Suprapubic skin (tissue), 4 donors: ENCODE results near the gene GRPEL2. TPM values are rescaled to one million over a fixed set of nuclear protein-coding genes. Genes with fewer than 3 reads are reported as not detected.
A peak's percentile ranks its signal among the peaks of the same experiment; 100 is the strongest.

Source experiments
- DNase-seq, 2 donors: peaks; one replicate each; pipeline ENCODE4 v3.0.0-alpha.2; 2019; ENCODE audit warnings: low spot score in 2 of 2
- H3K27ac ChIP-seq: fragments of 200-600 bp; sonication (generic); one replicate; pipeline ENCODE4 v1.5.1; 2019
- H3K27me3 ChIP-seq: fragments of 200-600 bp; sonication (generic); one replicate; pipeline ENCODE4 v1.5.1; 2019
- H3K36me3 ChIP-seq: fragments of 200-600 bp; sonication (generic); one replicate; pipeline ENCODE4 v1.5.1; 2019
- H3K4me1 ChIP-seq: fragments of 200-600 bp; sonication (generic); one replicate; pipeline ENCODE4 v1.5.1; 2019
- H3K4me3 ChIP-seq: fragments of 200-600 bp; sonication (generic); one replicate; pipeline ENCODE4 v1.5.1; 2019; ENCODE audit warnings: mild to moderate bottlenecking
- H3K9me3 ChIP-seq: fragments of 200-600 bp; sonication (generic); one replicate; pipeline ENCODE4 v1.5.1; 2019
- CTCF ChIP-seq, 2 donors: fragments of 200-600 bp in 1 of 2; fragments of 450-650 bp in 1 of 2; sonication (generic) in 1 of 2; IDR thresholded peaks; one replicate each; pipeline ENCODE4 v1.5.1; 2016 to 2019; ENCODE audit warnings: antibody characterized with exemption in 2 of 2, mild to moderate bottlenecking in 1 of 2, moderate library complexity in 1 of 2
- EP300 ChIP-seq: sonication (generic); formaldehyde crosslinking; IDR thresholded peaks from one replicate; pipeline ENCODE4 v1.6.1; 2017; ENCODE audit warnings: antibody characterized with exemption
- POLR2A ChIP-seq, 2 donors: fragments of 450-650 bp; IDR thresholded peaks; one replicate each; pipeline ENCODE4 v1.6.1; 2017; ENCODE audit warnings: antibody characterized with exemption in 2 of 2, mild to moderate bottlenecking in 2 of 2, moderate library complexity in 2 of 2
- POLR2AphosphoS5 ChIP-seq, 3 donors: sonication (generic); formaldehyde crosslinking; IDR thresholded peaks; one replicate each; pipeline ENCODE4 v1.6.1; 2017; ENCODE audit warnings: antibody characterized with exemption in 3 of 3
- WGBS: methylation state at CpG from one replicate; pipeline ENCODE4 v1.1.5; 2018; 5-methylcytosine and 5-hydroxymethylcytosine counted together
- total RNA-seq, 4 donors: library from RNA; depleted of rRNA; stranded (reverse); fragments of >200 nt; gene quantifications; one replicate each; pipeline ENCODE4 v1.1.0, GENCODE V29; 2016

GRPEL2 gene
- 10 to 100 TPM in 2 of 4 donors, 1 to 10 TPM in 2; 8.4 to 12.4 (median 10.6) TPM for total RNA-seq

GRCh38 chr5:149345147-149345891, at the start of gene GRPEL2:
TSS of gene GRPEL2 (plus strand) at chr5:149345499. CDS start at chr5:149345540, 41 bp downstream.
- Histone ChIP-seq H3K27me3 (no peaks in the 10 kb centered on the region), H3K4me3 (peak within 1 kb of the TSS; percentile 73), H3K9me3 (no peaks in the 10 kb centered on the region), H3K36me3 (peaks cover 29% of the 10 kb centered on the region), H3K4me1 (peaks cover 22% of the 10 kb centered on the region), H3K27ac (peak within 1 kb of the TSS; percentile 69)
- WGBS: under 1% methylated on average over 44 of the region's 54 CpGs
- DNase-seq: peak; percentile 97
- TF ChIP-seq CTCF (IDR thresholded peaks at IDR 0.05): no peak
- TF ChIP-seq POLR2A (IDR thresholded peaks at IDR 0.05): peak in 1 of 2 donors; percentile 27
- peak in 2 of 3 donors; percentile 61 to 86 for TF ChIP-seq POLR2AphosphoS5 (IDR thresholded peaks at IDR 0.05)

GRCh38 chr5:149297340-149298025, 47.8 kb upstream of the GRPEL2 start:
- Histone ChIP-seq H3K27me3 (no peaks in the 10 kb centered on the region), H3K9me3 (no peaks in the 10 kb centered on the region), H3K4me1 (peaks cover 6% of the 10 kb centered on the region), H3K36me3 (peaks cover 11% of the 10 kb centered on the region), H3K27ac (no peak overlapping the region), H3K4me3 (no peak overlapping the region)
- DNase-seq: no peak
- TF ChIP-seq POLR2AphosphoS5 (IDR thresholded peaks at IDR 0.05) (no peak), POLR2A (IDR thresholded peaks at IDR 0.05) (no peak), EP300 (no peak), CTCF (IDR thresholded peaks at IDR 0.05) (no peak)
- WGBS: 81% methylated on average over 5 of the region's 5 CpGs

GRCh38 chr5:149298163-149298562, 47.1 kb upstream of the GRPEL2 start:
- H3K27me3 ChIP-seq: no peaks in the 10 kb centered on the region
- TF ChIP-seq EP300 (no peak), POLR2A (IDR thresholded peaks at IDR 0.05) (no peak), CTCF (IDR thresholded peaks at IDR 0.05) (no peak), POLR2AphosphoS5 (IDR thresholded peaks at IDR 0.05) (no peak)
- H3K27ac ChIP-seq: no peak overlapping the region
- WGBS: 78% methylated on average over 1 of the region's 1 CpG
- no peak for DNase-seq
- H3K36me3 ChIP-seq: peaks cover 15% of the 10 kb centered on the region
- no peaks in the 10 kb centered on the region for H3K9me3 ChIP-seq
- peaks cover 6% of the 10 kb centered on the region for H3K4me1 ChIP-seq
- no peak overlapping the region for H3K4me3 ChIP-seq

GRCh38 chr5:149298842-149299404, 46.4 kb upstream of the GRPEL2 start:
- H3K4me1 ChIP-seq: peaks cover 6% of the 10 kb centered on the region
- no peaks in the 10 kb centered on the region for H3K27me3 ChIP-seq
- peaks cover 16% of the 10 kb centered on the region for H3K36me3 ChIP-seq
- H3K9me3 ChIP-seq: no peaks in the 10 kb centered on the region
- H3K4me3 ChIP-seq: no peak overlapping the region
- WGBS: 65% methylated on average over 9 of the region's 11 CpGs
- DNase-seq: no peak
- H3K27ac ChIP-seq: no peak overlapping the region
- no peak for TF ChIP-seq POLR2A (IDR thresholded peaks at IDR 0.05)
- TF ChIP-seq POLR2AphosphoS5 (IDR thresholded peaks at IDR 0.05): peak in 1 of 3 donors; percentile 44
- TF ChIP-seq EP300: no peak

GRCh38 chr5:149299451-149300054, 45.7 kb upstream of the GRPEL2 start:
- Histone ChIP-seq H3K4me1 (peaks cover 6% of the 10 kb centered on the region), H3K36me3 (peaks cover 23% of the 10 kb centered on the region), H3K27me3 (no peaks in the 10 kb centered on the region), H3K4me3 (no peak overlapping the region), H3K27ac (no peak overlapping the region), H3K9me3 (no peaks in the 10 kb centered on the region)
- WGBS: 75% methylated on average over 14 of the region's 14 CpGs
- DNase-seq: no peak
- TF ChIP-seq EP300 (no peak), CTCF (IDR thresholded peaks at IDR 0.05) (no peak), POLR2A (IDR thresholded peaks at IDR 0.05) (no peak)
